G401.6 (cell line): Measurements from ENCODE around the gene EFCAB13.
A peak's percentile ranks its signal among the peaks of the same experiment; 100 is the strongest.
"Not testable (repeated sequence)": the region's sequence is repeated elsewhere in the genome, so short reads cannot be mapped to it uniquely, and the experiment has no call there.

Experiments
- FAIRE-seq: peaks from 2 replicates; lab custom pipeline; 2012; peaks lifted over from hg19 to GRCh38; lab: Jason Lieb, UNC

Gene EFCAB13

DNA sequence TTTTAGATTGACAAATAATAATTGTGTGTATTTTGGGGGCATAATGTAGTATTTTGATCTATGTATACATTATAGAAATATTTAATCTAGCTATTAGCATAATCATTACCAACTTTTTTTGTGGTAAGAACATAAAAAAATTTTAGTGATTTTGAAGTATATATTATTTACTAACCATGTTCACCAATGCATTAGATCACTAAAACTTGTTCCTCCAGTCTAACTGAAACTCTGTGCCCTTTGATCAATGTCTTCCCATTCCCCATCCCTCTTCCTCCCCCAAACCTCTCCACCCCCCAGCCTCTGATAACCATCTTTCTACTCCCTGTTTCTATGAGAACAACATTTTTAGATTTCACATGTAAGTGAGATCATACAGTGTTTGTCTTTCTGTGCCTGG is 8.5 kb downstream of the EFCAB13 start:
- no peak for FAIRE-seq

- FAIRE-seq: no peak
Observed at GRCh38 chr17:47335101-47335936, 11.6 kb downstream of the EFCAB13 start.

DNA sequence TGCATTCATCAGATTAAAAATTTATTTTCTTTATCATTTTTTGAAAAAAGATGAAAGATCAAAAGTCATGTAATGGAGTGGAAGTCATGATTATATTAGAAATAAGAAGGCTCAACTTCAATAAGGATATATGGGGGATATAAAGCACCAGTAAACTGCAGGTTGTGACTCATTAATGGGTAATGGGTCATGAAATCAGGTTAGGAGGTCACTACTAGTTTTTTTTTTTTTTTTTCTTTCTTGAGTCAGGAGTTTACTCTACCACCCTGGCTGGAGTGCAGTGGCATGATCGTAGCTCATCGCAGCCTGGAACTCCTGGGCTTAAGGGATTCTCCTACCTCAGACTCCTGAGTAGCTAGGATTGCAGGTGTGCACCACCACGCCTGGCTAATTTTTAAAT is 14.3 kb downstream of the EFCAB13 start:
- FAIRE-seq: no peak

DNA sequence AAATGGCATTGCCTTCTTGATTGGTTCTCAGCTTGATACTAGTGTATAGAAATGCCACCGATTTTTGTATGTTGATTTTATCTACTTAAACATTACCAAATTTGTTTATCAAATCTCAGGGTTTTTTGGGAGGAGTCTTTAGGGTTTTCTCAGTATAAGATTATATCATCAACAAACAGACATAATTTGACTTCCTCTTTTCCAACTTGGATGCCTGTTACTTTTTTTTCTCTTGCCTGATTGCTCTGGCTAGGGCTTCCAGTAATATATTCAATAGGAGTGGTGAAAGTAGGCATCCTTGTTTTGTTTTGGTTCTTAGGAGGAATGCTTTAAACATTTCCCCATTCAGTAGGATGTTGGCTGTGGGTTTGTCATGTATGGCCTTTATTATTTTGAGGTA is 29.1 kb downstream of the EFCAB13 start:
- no peak for FAIRE-seq

- FAIRE-seq: no peak
Observed at GRCh38 chr17:47358652-47359051, 34.9 kb downstream of the EFCAB13 start.

- no peak for FAIRE-seq
Observed at GRCh38 chr17:47363171-47363570, 39.4 kb downstream of the EFCAB13 start.

DNA sequence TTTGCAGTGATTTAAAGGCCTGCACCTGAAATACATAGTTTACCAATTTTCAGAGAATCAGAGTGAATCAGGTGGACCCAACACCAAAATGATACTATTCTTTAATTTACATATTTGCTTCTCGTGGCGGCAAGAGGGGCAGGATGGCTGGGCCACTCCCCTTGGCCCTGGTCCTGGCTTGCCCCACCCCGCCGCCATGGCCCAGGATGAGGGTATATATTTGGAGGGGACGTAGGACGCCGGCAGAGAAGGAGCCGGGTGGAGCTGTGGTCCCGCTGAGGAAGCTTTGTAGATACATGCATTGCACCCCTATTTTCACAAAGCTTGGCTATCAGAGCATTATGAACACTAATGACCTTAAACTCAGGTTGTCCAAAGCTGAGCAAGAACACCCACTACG is 43.5 kb downstream of the EFCAB13 start:
- FAIRE-seq: no peak

GRCh38 chr17:47368262-47368661 is 44.5 kb downstream of the EFCAB13 start:
- FAIRE-seq: no peak

- FAIRE-seq: not testable (repeated sequence)
Observed at GRCh38 chr17:47370899-47371298, 47.1 kb downstream of the EFCAB13 start.

DNA sequence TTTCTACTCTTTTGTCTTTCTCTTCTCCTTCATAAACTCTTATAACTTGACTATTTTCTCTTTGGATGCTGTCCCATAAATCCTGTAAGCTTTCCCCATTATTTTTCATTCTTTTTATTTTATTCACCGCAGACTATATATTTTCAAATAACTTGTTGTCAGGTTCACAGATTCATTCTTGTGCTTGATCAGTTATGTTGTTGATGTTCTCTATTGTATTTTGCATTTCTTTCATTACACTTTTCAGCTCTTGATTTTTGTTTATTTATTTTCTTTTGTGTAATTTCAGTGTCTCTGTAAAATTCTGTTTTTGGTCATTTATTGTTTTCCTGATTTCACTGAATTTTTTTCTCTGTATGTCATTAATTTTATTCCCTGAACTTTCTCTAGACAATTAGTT is 49.2 kb downstream of the EFCAB13 start:
- FAIRE-seq: no peak

DNA sequence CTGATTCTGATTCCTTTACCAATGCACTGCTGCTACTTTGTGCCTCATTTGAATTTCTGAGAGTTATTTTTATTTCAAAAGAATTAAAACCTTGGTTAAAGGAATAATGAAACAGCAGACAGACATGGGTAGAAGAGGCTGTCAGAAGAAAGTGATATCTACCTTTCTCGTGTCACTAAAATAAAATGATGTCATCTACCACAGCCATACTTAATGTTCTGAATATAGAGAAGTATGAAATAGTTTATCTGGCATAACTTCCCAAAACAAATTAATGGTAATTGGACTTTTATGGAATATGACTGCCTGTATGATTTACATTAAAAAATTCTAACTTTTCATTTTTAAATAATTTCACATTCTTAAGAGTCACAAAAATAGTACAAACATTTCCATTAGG is 52.5 kb downstream of the EFCAB13 start:
- no peak for FAIRE-seq

GRCh38 chr17:47388825-47389224 is 65.1 kb downstream of the EFCAB13 start:
- peak; percentile 21 for FAIRE-seq

DNA sequence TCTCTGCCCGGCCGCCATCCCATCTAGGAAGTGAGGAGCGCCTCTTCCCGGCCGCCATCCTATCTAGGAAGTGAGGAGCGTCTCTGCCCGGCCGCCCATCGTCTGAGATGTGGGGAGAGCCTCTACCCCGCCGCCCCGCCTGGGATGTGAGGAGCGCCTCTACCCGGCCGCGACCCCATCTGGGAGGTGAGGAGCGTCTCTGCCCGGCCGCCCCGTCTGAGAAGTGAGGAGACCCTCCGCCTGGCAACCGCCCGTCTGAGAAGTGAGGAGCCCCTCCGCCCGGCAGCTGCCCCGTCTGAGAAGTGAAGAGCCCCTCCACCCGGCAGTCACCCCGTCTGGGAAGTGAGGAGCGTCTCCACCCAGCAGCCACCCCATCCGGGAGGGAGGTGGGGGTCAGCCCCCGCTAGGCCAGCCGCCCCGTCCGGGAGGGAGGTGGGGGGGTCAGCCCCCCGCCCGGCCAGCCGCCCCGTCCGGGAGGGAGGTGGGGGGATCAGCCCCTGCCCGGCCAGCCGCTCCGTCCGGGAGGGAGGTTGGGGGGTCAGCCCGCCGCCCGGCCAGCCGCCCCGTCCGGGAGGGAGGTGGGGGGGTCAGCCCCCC is 73.9 kb downstream of the EFCAB13 start:
- not testable (repeated sequence) for FAIRE-seq

DNA sequence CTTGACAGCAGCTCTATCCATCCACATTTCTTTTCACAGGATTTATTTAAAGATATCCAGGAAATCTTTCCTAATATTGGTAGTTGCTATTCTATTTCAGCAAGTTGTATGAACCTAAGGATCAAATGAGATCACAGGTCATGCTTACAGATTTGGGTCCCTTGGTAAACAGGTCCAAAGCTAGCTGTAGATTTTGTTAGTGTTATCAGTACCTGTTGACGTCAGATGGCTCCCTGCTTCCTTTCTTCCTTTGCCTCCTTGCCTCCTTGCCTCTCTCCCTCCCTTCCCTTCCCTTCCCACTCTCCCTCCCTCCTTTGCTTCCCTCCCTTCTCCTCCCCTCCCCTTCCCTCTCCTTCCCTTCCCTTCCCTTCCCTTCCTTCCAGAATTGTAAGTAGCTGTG is 76.6 kb downstream of the EFCAB13 start:
- FAIRE-seq: no peak

- no peak for FAIRE-seq
Observed at GRCh38 chr17:47401100-47401499, 77.3 kb downstream of the EFCAB13 start.

DNA sequence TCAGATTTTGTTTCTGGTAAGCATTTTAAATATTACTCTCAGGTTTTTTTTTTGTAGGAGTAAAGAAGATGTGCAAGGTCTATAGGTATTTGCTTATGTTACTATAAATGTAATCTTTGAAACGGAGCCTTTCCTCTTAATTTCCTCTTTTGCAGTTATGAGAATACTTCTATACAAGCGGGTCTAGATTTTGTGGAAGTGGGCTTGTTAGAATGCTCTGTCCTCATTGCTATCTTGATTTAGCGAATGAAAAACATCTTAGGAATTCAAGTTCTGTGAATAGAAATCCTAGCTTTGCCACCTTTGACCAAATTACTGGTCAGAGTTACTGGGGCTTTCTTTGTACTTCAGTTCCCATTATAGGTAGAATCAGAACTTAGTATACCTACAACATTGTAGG is 80.3 kb downstream of the EFCAB13 start:
- FAIRE-seq: no peak

GRCh38 chr17:47404875-47405274 is 81.1 kb downstream of the EFCAB13 start:
- no peak for FAIRE-seq

- no peak for FAIRE-seq
Observed at GRCh38 chr17:47413872-47414271, 90.1 kb downstream of the EFCAB13 start.

DNA sequence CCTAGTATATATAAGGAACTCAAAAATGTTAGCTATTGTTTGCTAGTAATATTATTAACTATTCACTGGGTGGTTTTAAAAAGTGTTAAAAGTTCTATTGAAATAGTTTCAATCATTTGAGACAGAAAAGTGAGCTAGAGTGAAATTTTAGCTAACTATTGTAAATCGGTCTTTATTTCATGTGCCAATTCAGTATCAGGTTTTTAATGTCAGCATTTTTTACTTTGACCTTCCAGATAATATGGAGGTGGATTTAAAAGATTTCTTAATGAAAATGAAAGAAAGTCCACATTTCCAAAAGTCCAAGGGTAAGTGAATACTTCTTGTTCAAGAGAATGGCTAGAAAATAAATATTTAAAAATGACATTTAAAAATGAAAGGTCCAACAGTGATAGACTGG is 90.9 kb downstream of the EFCAB13 start:
- FAIRE-seq: no peak

- no peak for FAIRE-seq
Observed at GRCh38 chr17:47423406-47424295, 99.9 kb downstream of the EFCAB13 start.

DNA sequence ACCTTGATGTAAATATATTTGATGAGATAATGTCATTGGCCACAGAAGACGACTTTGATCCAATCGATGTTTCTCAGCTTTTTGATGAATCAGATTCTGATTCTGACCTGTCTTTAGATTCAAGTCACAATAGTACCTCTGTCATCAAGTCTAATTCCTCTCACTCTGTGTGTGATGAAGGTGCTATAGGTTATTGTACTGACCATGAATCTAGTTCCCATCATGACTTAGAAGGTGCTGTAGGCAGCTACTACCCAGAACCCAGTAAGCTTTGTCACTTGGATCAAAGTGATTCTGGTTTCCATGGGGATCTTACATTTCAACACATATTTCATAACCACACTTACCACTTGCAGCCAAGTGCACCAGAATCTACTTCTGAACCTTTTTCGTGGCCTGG is 101.5 kb downstream of the EFCAB13 start:
- not testable (repeated sequence) for FAIRE-seq

GRCh38 chr17:47425887-47426635 is 102.3 kb downstream of the EFCAB13 start:
- peak; percentile 95 for FAIRE-seq
